KOPT-K1 (cell line): ENCODE measurements around the gene DUSP10.

Source experiments
- H3K27ac ChIP-seq: fragments of 200-600 bp; sonication (generic); 2 replicates; pipeline ENCODE4 v1.5.1; 2016; ENCODE audit warnings: antibody characterized with exemption, mild to moderate bottlenecking, low read depth, low read length; ENCODE audit not compliant: poor library complexity, severe bottlenecking
- H3K36me3 ChIP-seq: fragments of 200-600 bp; sonication (generic); 2 replicates; pipeline ENCODE4 v1.5.1; 2017; ENCODE audit warnings: antibody characterized with exemption, mild to moderate bottlenecking, low read length, moderate library complexity; ENCODE audit not compliant: insufficient read depth
- H3K9me3 ChIP-seq: fragments of 200-600 bp; sonication (generic); 2 replicates; pipeline ENCODE4 v1.5.1; 2017; ENCODE audit warnings: antibody characterized with exemption, low read length, mild to moderate bottlenecking; ENCODE audit not compliant: insufficient read depth, poor library complexity, severe bottlenecking

The DUSP10 gene

DNA sequence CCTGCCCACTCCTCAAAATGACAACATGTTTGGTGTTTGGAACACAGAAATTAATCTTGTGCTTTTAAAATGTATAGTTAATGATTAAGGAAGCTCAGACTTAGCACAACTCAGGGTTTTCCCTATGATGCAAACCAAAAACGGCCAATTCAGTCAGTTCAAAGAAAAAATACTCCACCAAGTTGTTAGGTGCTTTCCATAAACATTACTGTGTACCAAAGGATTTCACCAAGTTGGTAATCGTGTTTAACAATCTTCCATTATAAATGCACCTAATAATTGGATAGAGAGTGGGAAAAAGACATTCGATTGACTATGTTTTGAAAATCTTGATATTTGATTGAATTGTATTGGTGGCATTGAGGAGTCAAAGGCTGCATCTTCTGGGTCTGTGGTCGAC is 33.3 kb upstream of the DUSP10 start:
- H3K36me3 ChIP-seq = no peaks in the 10 kb centered on the region
- H3K27ac ChIP-seq = no peak overlapping the region
- no peaks in the 10 kb centered on the region for H3K9me3 ChIP-seq

DNA sequence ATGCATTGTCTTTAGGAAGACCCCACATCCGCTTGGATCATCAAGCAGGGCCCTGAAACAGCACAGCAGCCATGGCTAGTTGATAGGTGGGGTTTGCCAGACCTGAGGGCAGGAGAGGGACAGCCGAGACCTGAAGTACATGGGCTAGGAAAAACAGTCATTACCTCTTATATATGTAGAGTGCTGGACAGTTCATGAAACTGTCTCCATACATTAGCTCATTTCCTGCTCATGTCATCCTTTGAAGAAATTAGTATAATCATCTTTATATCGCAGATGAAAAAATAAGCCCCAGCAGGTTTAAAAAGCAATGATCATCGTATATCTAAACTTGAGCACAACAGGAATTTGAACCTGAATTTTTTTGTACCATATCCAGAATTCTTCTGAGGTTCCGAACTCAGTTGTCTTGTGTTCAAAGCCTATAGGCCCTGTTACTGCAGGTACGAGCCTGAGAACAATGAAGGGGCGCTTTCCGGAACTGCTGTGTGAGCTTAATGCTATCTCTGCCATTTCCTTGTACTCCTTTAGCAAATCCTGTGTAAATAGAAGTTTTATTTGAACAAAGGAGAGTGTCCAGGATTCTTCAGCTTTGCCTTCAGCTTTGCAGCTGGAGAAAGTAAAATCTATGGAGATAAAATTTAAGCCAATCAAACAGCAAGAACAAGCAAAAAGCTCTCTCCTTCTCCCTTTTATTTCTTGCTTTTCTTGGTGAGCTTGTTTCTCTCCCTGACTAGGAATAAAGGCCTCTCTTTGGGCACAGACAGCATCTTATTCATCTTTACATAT is 32.4 kb upstream of the DUSP10 start:
- H3K9me3 ChIP-seq = no peaks in the 10 kb centered on the region
- H3K27ac ChIP-seq = no peak overlapping the region
- H3K36me3 ChIP-seq = no peaks in the 10 kb centered on the region

DNA sequence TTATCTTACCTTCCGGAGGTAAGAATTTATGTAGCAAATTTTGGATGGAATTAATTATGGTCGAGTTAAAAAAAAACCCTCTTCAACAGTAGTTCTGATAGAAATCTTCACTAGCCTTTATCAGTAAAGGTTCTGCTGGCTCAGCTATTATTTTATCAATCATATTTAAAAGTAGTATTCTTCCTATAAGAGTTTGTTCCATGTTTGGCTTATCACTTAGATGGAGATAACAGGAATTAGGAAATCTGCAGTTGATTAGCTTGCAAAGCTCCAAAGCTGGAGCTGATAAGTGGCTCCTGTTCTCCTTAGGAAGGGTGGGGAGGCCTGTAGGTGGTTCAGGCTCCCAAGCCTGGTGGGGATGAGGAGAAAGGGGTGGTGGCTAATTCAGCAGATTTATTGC is 31.5 kb upstream of the DUSP10 start:
- H3K27ac ChIP-seq = no peak overlapping the region
- no peaks in the 10 kb centered on the region for H3K9me3 ChIP-seq
- H3K36me3 ChIP-seq = no peaks in the 10 kb centered on the region

DNA sequence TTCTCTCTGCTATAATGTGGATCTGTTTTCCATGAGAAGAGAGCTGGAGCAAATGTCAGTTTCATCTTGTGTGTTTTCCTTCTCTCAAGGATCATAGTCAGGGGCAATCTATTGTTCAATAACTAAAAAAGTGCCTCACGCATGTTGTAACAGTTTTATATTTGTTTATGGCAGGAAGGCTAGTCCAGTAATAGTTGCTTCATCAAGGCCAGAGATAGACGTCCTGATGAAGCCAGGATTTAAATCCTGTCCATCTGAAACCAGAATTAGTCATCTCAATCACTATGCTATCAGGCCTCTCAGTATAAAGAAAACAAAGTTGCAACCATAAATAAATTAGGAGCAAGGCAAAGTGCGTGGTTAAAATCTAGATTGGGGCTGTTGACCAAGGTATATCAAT is 30.2 kb upstream of the DUSP10 start:
- H3K27ac ChIP-seq = no peak overlapping the region
- H3K36me3 ChIP-seq = no peaks in the 10 kb centered on the region
- H3K9me3 ChIP-seq = no peaks in the 10 kb centered on the region

DNA sequence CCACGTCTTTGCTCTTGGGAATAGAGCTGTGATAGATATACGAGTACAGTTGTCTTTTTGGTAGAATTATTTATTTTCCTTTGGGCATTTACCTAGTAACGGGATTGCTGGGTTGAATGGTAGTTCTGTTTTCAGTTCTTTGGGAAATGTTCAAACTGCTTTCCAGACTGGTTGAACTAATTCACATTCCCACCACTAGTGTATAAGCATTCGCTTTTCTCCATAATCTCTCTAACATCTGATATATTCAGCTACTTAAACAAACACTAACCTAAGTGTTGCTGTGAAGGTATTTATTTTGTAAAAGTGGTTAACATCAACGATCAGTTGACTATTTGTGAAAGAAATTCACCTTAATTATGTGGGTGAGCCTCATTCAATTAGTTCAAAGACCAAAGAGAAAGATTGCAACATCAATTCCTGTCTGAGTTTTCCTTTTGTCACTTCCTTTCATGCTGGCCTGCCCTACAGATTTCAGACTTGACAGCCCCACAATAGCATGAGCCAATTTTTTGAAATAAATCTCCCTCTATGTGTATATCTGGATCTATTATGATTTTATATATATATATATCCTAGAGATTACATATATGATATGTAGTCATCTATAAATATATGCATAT is 26.7 kb upstream of the DUSP10 start:
- Histone ChIP-seq H3K27ac (no peak overlapping the region), H3K36me3 (no peaks in the 10 kb centered on the region), H3K9me3 (no peaks in the 10 kb centered on the region)

DNA sequence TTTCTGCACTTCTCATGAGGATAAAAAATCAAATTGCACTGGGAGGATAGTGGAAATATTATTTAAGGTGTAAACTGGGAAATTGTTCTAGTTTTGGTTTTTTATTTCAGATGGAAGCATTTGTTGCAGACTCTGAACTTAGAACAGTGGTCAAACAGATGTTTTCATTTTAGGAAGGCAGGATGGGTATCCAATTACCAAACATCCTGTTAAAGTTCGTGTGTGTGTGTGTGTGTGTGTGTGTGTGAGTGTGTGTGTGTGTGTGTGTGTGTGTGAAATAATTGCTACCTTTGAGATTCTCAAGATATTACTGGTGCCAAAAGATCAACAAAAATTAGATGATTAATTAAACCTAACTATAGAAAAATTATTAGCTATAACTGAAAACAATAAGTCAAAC is 24.3 kb upstream of the DUSP10 start:
- Histone ChIP-seq H3K27ac (no peak overlapping the region), H3K36me3 (no peaks in the 10 kb centered on the region), H3K9me3 (no peaks in the 10 kb centered on the region)

DNA sequence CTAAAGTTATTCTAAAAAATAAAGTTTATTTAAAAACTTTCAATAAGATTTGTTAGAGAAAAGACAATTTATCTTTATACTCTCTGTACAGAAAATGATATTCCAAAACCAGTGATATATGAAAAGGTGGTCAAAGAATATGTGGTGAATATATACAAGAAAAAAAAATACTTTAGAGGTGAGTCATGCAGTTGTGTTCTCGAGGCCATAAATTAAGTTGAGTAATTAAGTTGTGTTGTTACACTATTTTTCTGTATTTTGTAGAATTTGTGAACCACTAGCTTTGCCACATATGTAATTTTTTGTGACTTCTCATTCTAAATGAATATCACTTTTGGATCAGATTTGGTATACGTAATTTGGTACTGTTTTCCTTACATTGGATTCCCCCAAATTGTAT is 23.6 kb upstream of the DUSP10 start:
- Histone ChIP-seq H3K36me3 (no peaks in the 10 kb centered on the region), H3K9me3 (no peaks in the 10 kb centered on the region), H3K27ac (no peak overlapping the region)

DNA sequence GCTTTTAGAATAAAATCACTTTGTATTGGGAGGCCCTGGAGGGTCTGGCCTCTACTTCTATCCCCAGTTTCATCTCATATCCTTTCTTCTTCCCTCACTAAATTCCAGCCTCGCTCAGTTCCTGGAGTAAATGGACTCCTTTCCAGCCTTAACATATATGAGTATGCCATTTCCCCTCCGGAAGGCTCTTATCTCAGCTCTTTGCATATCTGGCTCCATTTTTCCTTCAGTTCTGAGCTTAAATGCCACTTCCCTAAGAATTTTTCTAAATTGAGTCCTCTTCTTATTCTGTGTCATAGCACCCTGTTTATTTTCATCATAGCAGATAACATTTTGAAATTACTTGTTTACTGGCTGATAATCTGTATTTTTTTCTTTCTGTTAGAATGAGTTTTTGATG is 20.2 kb upstream of the DUSP10 start:
- Histone ChIP-seq H3K9me3 (no peaks in the 10 kb centered on the region), H3K27ac (no peak overlapping the region), H3K36me3 (no peaks in the 10 kb centered on the region)

DNA sequence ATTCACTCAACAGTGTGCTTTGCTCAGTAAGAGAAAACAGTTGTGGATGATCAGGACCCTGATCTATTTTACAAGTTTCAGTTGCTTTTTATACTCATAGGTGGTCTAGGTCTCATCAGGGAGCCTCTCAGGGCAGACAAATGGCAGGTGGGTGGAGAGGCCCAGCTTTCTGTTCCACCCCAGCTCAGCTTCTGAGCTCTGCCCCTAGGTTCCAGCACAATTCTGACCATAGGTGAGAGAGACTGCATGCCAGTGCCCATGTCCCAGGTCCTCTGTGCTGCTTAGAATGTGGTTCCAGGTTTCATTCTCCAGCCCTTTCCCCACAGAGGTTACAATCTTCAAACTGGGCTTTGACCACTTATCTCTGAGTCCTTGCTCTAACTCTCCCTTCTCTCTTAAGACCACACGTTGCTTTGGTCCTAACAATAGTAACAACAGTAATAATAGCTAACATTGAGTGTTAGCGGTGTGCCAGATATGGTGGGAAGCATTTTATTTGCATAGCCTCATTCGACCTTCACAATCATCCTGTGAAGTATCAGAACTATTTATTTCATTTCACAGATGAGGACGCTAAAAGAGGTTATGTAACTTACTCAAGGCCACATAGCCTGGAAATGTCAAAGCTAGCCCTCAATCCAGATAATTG is 19.6 kb upstream of the DUSP10 start:
- H3K36me3 ChIP-seq = no peaks in the 10 kb centered on the region
- no peak overlapping the region for H3K27ac ChIP-seq
- H3K9me3 ChIP-seq = no peaks in the 10 kb centered on the region

DNA sequence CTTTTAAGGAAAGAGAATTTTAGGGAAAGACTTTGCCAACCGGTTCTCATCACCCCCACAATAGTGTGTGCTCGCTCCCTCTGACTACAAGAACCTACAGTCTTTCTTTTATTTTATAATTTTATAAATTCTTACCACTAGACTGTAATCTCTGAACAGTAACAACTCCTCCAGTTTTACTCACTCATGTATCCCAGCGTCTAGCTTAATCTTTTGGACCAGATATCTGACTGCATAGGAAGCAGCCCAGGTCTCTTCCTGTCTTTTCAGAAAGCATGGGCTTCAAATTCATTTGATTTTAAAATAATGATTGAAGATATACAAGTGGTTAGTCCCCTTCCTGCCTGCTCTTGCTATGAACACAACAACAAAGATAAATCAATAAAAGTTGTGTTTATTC is 19.0 kb upstream of the DUSP10 start:
- Histone ChIP-seq H3K27ac (no peak overlapping the region), H3K9me3 (no peaks in the 10 kb centered on the region)

DNA sequence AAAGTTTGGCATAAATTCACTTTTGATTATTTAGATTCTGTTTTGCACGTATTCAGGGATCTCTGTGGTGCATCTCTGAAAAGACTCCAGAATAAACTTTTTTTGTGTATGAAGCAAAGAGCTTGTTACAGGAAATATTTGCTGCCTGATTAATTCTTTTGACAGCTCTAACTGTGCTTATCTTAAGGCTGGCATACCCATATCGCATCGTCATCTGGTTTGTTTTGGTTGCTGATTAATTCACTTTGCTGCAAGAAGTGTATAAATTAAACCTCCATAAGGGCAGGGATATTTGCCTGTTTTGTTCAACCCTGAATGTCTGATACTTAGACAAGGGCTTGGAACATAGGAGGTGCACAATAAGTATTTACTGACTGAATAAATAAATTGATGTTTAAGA is 17.5 kb upstream of the DUSP10 start:
- H3K36me3 ChIP-seq = no peaks in the 10 kb centered on the region
- H3K27ac ChIP-seq = no peak overlapping the region
- no peaks in the 10 kb centered on the region for H3K9me3 ChIP-seq

More for the DNA sequence above, 19.0 kb upstream of the DUSP10 start:
- H3K36me3 ChIP-seq = no peaks in the 10 kb centered on the region

DNA sequence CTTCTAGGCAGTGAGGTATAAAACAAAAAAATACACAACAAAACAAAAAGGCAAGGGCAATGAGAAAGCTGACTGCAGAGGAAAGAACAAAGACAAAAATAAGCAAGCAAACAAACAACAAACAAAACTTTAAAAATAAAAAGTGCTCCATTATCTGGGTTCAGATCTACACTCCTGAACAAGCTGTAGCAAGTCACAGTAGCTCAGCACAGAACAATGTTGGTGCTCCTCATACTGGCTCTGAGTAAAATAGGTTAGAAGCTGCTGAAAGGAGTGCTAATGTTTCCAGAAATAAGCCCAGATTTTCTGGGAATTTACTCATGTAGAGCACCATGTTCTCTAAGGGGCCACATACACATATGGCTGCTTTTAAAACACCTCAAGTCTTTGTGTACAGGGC is 16.6 kb upstream of the DUSP10 start:
- Histone ChIP-seq H3K36me3 (no peaks in the 10 kb centered on the region), H3K27ac (no peak overlapping the region), H3K9me3 (no peaks in the 10 kb centered on the region)

DNA sequence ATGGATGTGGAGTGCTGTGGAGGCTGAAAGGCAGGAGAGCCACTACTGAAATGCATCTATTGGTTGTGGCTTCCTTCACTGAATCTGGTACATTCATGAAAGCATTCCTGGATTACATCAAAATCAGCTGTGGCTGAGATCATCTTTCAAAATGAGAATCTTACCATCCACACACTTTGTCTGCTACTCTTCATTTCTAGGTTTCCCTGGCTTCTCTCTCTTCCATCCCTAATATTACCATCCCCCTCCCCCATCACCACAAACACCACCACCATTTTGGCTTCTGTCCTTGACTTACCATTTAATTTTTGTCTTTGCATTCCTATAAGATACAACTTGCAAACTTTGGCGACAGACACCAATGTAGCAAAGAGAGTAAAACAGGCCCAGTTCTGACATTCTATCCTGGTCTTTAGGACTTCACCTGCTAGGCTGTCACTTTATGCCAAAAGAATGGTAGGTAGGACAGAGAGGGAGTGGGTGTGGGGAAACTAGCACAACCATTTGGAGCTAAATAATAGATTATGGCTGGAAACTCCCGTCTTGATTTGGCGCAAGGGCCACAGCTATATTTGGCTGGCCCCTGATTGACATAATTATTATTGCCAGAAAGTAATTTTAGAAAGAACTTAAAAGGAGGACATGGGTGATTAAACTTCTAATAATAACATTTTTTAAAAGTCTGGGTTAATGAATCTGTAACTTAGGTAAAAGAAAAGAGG is 15.1 kb upstream of the DUSP10 start:
- Histone ChIP-seq H3K27ac (no peak overlapping the region), H3K9me3 (no peaks in the 10 kb centered on the region), H3K36me3 (no peaks in the 10 kb centered on the region)

DNA sequence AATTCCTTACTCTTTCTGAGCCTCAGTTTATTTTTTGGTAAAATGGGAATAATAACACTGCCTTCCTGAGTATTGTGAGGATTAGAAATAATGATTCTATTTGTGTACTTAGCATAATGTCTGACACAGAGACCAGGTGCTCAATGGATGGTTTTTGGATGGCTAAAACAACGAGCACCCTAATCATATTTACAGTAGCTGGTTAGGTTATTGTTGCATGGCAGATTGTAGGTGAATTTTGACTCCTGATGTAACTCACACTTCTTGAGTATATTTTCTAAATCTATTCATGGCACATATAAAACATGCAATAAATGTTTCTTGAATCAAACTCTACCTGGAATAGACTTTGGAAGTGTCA is 11.9 kb upstream of the DUSP10 start:
- Histone ChIP-seq H3K27ac (no peak overlapping the region), H3K36me3 (no peaks in the 10 kb centered on the region), H3K9me3 (no peaks in the 10 kb centered on the region)

DNA sequence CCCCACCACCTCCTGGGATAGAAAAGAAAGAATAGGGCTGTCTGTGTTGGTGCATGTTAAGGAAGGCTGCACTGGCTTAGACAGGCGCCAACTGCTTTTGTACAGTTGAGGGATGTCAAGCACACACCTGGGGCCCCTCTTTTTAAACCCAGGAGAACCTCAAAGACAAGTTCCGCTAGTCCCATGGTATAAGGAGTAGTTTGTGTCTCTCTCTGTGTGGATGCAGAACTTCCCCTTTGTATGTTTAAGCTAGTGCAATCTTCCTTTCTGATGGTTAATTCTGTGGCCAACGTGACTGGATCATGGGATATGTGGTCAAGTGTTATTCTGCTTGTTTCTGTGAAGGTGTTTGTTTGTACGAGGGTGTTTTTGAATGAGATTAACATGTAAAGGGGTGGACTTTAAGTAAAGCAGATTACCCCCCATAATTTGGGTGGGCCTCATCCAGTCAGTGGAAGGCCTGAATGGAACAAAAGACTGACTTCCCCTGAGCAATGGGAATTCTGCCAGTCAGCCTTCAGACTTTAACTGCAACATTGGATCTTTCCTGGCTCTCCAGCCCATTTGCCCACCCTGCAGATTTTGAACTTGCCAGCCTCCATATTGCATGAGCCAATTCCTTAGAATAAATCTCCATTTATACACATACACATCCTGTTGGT is 9.5 kb upstream of the DUSP10 start:
- no peak overlapping the region for H3K27ac ChIP-seq
- no peaks in the 10 kb centered on the region for H3K9me3 ChIP-seq
- H3K36me3 ChIP-seq = no peaks in the 10 kb centered on the region
